Neural progenitor cell (in vitro differentiated cells): ENCODE measurements around the gene MYLK4. TPM values are rescaled to one million over a fixed set of nuclear protein-coding genes. Genes with fewer than 3 reads are reported as not detected.

Experiments used
- DNase-seq: peaks from one replicate; pipeline ENCODE4 v3.0.0-alpha.2; 2016; ENCODE audit warnings: low spot score
- H2AFZ ChIP-seq: fragments of 200-600 bp; sonication (generic); replicated peaks from 2 replicates; pipeline ENCODE4 v1.6.1; 2016; ENCODE audit warnings: antibody characterized with exemption
- H3F3A ChIP-seq: fragments of 200-600 bp; sonication (generic); 2 replicates; pipeline ENCODE4 v1.6.1; 2016; ENCODE audit warnings: antibody characterized with exemption, low read depth
- H3K27ac ChIP-seq: fragments of 200-600 bp; sonication (generic); 2 replicates; pipeline ENCODE4 v1.5.1; 2016; ENCODE audit warnings: mild to moderate bottlenecking
- H3K27me3 ChIP-seq: fragments of 200-600 bp; sonication (generic); 2 replicates; pipeline ENCODE4 v1.6.1; 2016; ENCODE audit warnings: mild to moderate bottlenecking, moderate library complexity
- H3K36me3 ChIP-seq: fragments of 200-600 bp; sonication (generic); 2 replicates; pipeline ENCODE4 v1.5.1; 2016
- H3K4me1 ChIP-seq: fragments of 200-600 bp; sonication (generic); 2 replicates; pipeline ENCODE4 v1.6.1; 2016; ENCODE audit warnings: mixed run types
- H3K4me2 ChIP-seq: fragments of 200-600 bp; sonication (generic); 2 replicates; pipeline ENCODE4 v1.6.1; 2016
- H3K4me3 ChIP-seq: fragments of 200-600 bp; sonication (generic); 2 replicates; pipeline ENCODE4 v1.5.1; 2016
- H3K79me2 ChIP-seq: fragments of 200-600 bp; sonication (generic); 2 replicates; pipeline ENCODE4 v1.6.1; 2016; ENCODE audit warnings: low read depth
- H3K9ac ChIP-seq: fragments of 200-600 bp; sonication (generic); 2 replicates; pipeline ENCODE4 v1.6.1; 2016
- H3K9me3 ChIP-seq: fragments of 200-600 bp; sonication (generic); 2 replicates; pipeline ENCODE4 v1.5.1; 2016; ENCODE audit warnings: low read depth
- H4K20me1 ChIP-seq: fragments of 200-600 bp; sonication (generic); 2 replicates; pipeline ENCODE4 v1.6.1; 2016; ENCODE audit warnings: low read depth
- H3K27ac Mint-ChIP-seq: 3 replicates; pipeline ENCODE4 v1.8.0; 2021; ENCODE audit warnings: mixed read lengths
- H3K27me3 Mint-ChIP-seq: 2 replicates; pipeline ENCODE4 v1.8.0; 2022; ENCODE audit warnings: low read depth, mild to moderate bottlenecking, inconsistent platforms, moderate library complexity, mixed read lengths; ENCODE audit not compliant: insufficient read depth
- H3K36me3 Mint-ChIP-seq: 3 replicates; pipeline ENCODE4 v1.8.0; 2021; ENCODE audit warnings: mixed read lengths
- H3K4me1 Mint-ChIP-seq: 3 replicates; pipeline ENCODE4 v1.8.0; 2021; ENCODE audit warnings: mixed read lengths
- H3K4me3 Mint-ChIP-seq: 3 replicates; pipeline ENCODE4 v1.8.0; 2021; ENCODE audit warnings: mild to moderate bottlenecking, moderate library complexity, mixed read lengths
- H3K9me3 Mint-ChIP-seq: 3 replicates; pipeline ENCODE4 v1.8.0; 2020; ENCODE audit warnings: mixed read lengths
- CTCF ChIP-seq: fragments of 200-600 bp; sonication (generic); IDR thresholded peaks from 2 replicates; pipeline ENCODE4 v1.5.1; 2017; ENCODE audit warnings: antibody characterized with exemption, mild to moderate bottlenecking
- EZH2 ChIP-seq: fragments of 200-600 bp; sonication (generic); IDR thresholded peaks from 2 replicates; pipeline ENCODE4 v1.6.1; 2017; ENCODE audit warnings: antibody characterized with exemption, mild to moderate bottlenecking, moderate library complexity
- EZH2phosphoT487 ChIP-seq: fragments of 200-600 bp; sonication (generic); IDR thresholded peaks from 2 replicates; pipeline ENCODE4 v1.6.1; 2017; ENCODE audit warnings: antibody characterized with exemption
- total RNA-seq: library from RNA; depleted of rRNA; stranded (reverse); fragments of >200 nt; gene quantifications from 2 replicates; pipeline ENCODE4 v1.2.3, GENCODE V29; 2015; ENCODE audit warnings: low replicate concordance

MYLK4 gene
- total RNA-seq, 1 donor from 2014 or later: not detected

DNA sequence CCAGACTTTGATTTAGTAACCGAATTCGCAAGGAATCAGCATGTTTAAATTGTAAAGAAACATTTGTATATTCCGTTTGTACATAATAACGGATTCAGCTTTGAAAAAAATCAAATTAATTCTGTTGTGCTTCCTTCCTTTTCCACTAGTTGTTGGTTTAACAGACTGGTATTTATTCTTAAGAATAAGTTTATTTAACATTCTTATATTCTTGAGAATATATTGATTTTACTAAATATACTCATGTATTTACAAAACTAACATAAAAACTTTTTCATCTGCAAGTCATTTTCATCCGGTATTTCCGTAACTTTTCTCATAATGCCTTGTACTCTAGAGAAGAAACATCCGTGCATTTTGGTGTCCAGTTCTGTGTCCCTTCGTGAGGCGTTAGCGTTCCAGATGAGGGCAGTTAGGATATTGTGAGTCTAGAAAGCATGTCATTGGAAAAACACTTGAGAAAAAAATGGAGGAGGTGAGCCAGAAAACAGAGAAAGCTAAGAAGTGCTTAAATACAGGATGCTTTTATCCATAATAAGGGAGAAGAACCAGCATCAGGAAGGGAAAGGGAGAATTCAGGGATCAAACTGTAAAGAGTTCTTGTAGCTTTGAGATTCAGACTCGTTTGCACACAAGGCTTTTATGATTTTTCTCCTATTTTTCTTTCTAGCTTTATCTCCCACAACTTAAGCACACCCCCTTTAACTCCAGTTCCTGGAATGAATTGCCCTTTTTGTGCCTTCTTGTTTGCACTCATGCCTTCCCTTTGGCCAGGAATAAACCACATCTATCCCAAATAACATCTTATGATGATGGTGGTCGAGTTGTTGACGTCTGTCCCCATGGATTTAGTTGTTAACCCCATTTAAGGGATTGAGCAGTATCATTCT is 16.3 kb upstream of the MYLK4 start:
- peak overlapping the region; percentile 93 for H3K27ac Mint-ChIP-seq
- no peak overlapping the region for H3K27ac ChIP-seq
- peaks cover 15% of the 10 kb centered on the region for H3K36me3 Mint-ChIP-seq
- H3K9me3 ChIP-seq: no peaks in the 10 kb centered on the region
- peaks cover 54% of the 10 kb centered on the region for H4K20me1 ChIP-seq
- peak overlapping the region; percentile 28 for H3K9ac ChIP-seq
- peaks cover 42% of the 10 kb centered on the region for H3K4me1 Mint-ChIP-seq
- no peaks in the 10 kb centered on the region for H3K36me3 ChIP-seq
- H2AFZ ChIP-seq: no peak overlapping the region
- H3K9me3 Mint-ChIP-seq: no peaks in the 10 kb centered on the region
- TF ChIP-seq EZH2phosphoT487: no peak
- no peak for TF ChIP-seq CTCF
- TF ChIP-seq EZH2: no peak
- H3K27me3 Mint-ChIP-seq: peaks cover 4% of the 10 kb centered on the region
- no peak for DNase-seq
- H3K27me3 ChIP-seq: peaks cover 9% of the 10 kb centered on the region
- peaks cover 45% of the 10 kb centered on the region for H3K4me1 ChIP-seq
- peaks cover 12% of the 10 kb centered on the region for H3F3A ChIP-seq
- peaks cover 61% of the 10 kb centered on the region for H3K79me2 ChIP-seq
- peak overlapping the region; percentile 97 for H3K4me3 Mint-ChIP-seq
- peak overlapping the region; percentile 95 for H3K4me2 ChIP-seq
- H3K4me3 ChIP-seq: peak overlapping the region; percentile 83

DNA sequence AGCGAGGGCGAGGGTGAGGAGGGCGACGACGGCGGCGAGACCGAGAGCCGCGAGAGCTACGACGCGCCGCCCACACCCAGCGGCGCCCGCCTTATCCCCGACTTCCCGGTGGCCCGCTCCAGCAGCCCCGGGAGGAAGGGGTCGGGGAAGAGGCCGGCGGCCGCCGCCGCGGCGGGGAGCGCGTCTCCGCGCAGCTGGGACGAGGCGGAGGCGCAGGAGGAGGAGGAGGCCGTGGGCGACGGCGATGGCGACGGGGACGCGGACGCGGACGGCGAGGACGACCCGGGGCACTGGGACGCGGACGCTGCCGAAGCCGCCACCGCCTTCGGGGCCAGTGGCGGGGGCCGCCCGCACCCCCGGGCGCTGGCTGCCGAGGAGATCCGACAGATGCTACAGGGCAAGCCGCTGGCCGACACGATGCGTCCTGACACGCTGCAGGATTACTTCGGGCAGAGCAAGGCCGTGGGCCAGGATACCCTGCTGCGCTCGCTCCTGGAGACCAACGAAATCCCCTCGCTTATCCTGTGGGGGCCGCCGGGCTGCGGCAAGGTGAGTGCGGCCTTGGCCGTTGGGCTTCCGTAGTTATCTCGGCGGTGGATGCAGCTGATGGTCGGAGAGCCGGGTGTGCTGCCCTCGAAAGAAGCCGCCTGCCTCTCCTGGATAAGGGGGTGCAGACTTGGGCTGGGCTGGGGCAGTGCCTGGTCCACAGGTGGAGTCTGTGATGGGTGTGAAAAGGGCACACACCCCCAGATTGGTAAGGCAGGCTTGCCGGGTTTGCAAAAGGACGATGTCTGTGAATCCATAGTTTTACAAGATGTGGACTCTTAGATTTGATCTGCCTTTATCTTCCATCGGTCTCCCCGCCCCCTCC is 15.4 kb upstream of the MYLK4 start:
- peak overlapping the region; percentile 93 for H3K27ac Mint-ChIP-seq

GRCh38 chr6:2765166-2765895 is 14.6 kb upstream of the MYLK4 start, which contains the start of gene WRNIP1:
Gene WRNIP1, plus strand, starts transcription at chr6:2765393. Its CDS starts 230 bp downstream, at chr6:2765623.
- Histone ChIP-seq H3K4me1 (peaks cover 38% of the 10 kb centered on the region), H3K27me3 (peaks cover 9% of the 10 kb centered on the region), H3K27ac (peak within 1 kb of the TSS; percentile 19), H2AFZ (peak within 1 kb of the TSS; percentile 75), H3K36me3 (no peaks in the 10 kb centered on the region), H3K4me3 (peak within 1 kb of the TSS; percentile 83), H3K79me2 (peaks cover 44% of the 10 kb centered on the region), H3K9me3 (no peaks in the 10 kb centered on the region), H3K9ac (no peak within 1 kb of the TSS), H3K4me2 (peak within 1 kb of the TSS; percentile 95), H3F3A (peaks cover 9% of the 10 kb centered on the region), H4K20me1 (peaks cover 43% of the 10 kb centered on the region)
- Mint-ChIP-seq H3K36me3 (peaks cover 8% of the 10 kb centered on the region), H3K4me1 (peaks cover 35% of the 10 kb centered on the region), H3K27me3 (peaks cover 4% of the 10 kb centered on the region), H3K27ac (peak within 1 kb of the TSS; percentile 83), H3K4me3 (peak within 1 kb of the TSS; percentile 97), H3K9me3 (no peaks in the 10 kb centered on the region)
- peak; percentile 99 for DNase-seq
- no peak for TF ChIP-seq EZH2phosphoT487
- no peak for TF ChIP-seq EZH2
- peak; percentile 64 for TF ChIP-seq CTCF

More for the DNA sequence above, 15.4 kb upstream of the MYLK4 start:
- H3F3A ChIP-seq: peaks cover 12% of the 10 kb centered on the region
- peaks cover 52% of the 10 kb centered on the region for H3K79me2 ChIP-seq
- H3K9ac ChIP-seq: peak overlapping the region; percentile 28
- H3K27me3 ChIP-seq: peaks cover 9% of the 10 kb centered on the region
- peak overlapping the region; percentile 83 for H3K4me3 ChIP-seq
- peak; percentile 45 for TF ChIP-seq EZH2
- TF ChIP-seq EZH2phosphoT487: no peak
- Mint-ChIP-seq H3K4me1 (peaks cover 41% of the 10 kb centered on the region), H3K27me3 (peaks cover 4% of the 10 kb centered on the region), H3K9me3 (no peaks in the 10 kb centered on the region), H3K4me3 (peak overlapping the region; percentile 97), H3K36me3 (peaks cover 10% of the 10 kb centered on the region)
- peak overlapping the region; percentile 75 for H2AFZ ChIP-seq
- peak overlapping the region; percentile 95 for H3K4me2 ChIP-seq
- peaks cover 51% of the 10 kb centered on the region for H4K20me1 ChIP-seq
- peaks cover 45% of the 10 kb centered on the region for H3K4me1 ChIP-seq
- H3K9me3 ChIP-seq: no peaks in the 10 kb centered on the region
- peak; percentile 81 for DNase-seq
- no peaks in the 10 kb centered on the region for H3K36me3 ChIP-seq
- H3K27ac ChIP-seq: no peak overlapping the region
